ENCODE data around the gene IGLL1.
"Not testable (repeated sequence)": the region's sequence is repeated elsewhere in the genome, so short reads cannot be mapped to it uniquely, and the experiment has no call there.

DNA sequence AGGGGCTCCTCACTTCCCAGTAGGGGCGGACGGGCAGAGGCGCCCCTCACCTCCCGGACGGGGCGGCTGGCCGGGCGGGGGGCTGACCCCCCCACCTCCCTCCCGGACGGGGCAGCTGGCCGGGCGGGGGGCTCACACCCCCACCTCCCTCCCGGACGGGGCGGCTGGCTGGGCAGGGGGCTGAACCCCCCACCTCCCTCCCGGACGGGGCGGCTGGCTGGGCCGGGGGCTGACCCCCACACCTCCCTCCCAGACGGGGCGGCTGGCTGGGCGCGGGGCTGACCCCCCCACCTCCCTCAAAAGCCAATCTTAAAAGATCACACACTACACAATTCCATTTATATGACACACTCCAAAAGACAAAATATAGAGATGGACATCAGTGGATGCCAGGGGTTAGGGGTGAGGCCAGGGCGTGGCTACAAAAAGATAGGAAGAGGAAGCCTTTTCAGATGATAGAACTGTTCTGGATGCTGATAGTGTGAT is 19.0 kb downstream of the IGLL1 start:
- TF ChIP-seq CTCF (IDR thresholded peaks at IDR 0.05; ENCODE audit: poor library complexity, severe bottlenecking); REST (IDR thresholded peaks at IDR 0.05; ENCODE audit: borderline replicate concordance); POLR2AphosphoS5 (IDR thresholded peaks at IDR 0.05): not testable (repeated sequence)
